HCT116 (cell line): ENCODE data around the gene TMEM217. TPM values are rescaled to one million over a fixed set of nuclear protein-coding genes. Genes with fewer than 3 reads are reported as not detected.

Source experiments
- ATAC-seq: fragments of 200-7000 bp; cut with Tn5 transposase; 2 replicates; pipeline ENCODE4 v1.9.1; 2020; ENCODE audit warnings: mild to moderate bottlenecking, moderate library complexity
- BruUV-seq: library from RNA; stranded (reverse); fragments of 400-500 nt; replicated peaks from 2 replicates; lab custom pipeline; 2021; lab: Mats Ljungman, UMichigan
- CTCF ChIA-PET: fragments of 300-600 bp; sonication (Branson Sonifier 250); formaldehyde crosslinking; loops from one replicate; lab custom pipeline; 2021; ENCODE audit warnings: antibody characterized with exemption; lab: Charles Lee
- POLR2A ChIA-PET: fragments of 300-600, 350-600 bp; sonication (Branson Sonifier 250); formaldehyde crosslinking; loops from one replicate; lab custom pipeline; 2021; ENCODE audit warnings: antibody characterized with exemption; lab: Charles Lee
- RAD21 ChIA-PET, 2 experiments: fragments of 300-600 bp; sonication (Branson Sonifier 250); formaldehyde crosslinking; loops; one replicate each; lab custom pipeline; 2023; ENCODE audit warnings: low total read pairs in 2 of 2; ENCODE audit not compliant: uncharacterized antibody in 2 of 2, unreplicated experiment in 2 of 2, low non-redundant PET in 1 of 2; lab: Charles Lee
- DNase-seq: peaks from one replicate; pipeline ENCODE4 v3.0.0-alpha.2; 2010; ENCODE audit warnings: low read depth, low spot score
- H2AFZ ChIP-seq: fragments of 200-600 bp; shearing (Covaris generic), sonication (generic); 2 replicates; pipeline ENCODE4 v1.6.1; 2017; ENCODE audit warnings: low read depth, mixed run types, mixed read lengths, antibody characterized with exemption, low read length; ENCODE audit not compliant: poor library complexity, severe bottlenecking
- H3K27ac ChIP-seq: 2 replicates; pipeline ENCODE4 v1.5.1; 2012; ENCODE audit warnings: low read depth, low read length
- H3K27me3 ChIP-seq: fragments of 200-600 bp; sonication (generic); 2 replicates; pipeline ENCODE4 v1.6.1; 2016; ENCODE audit warnings: mixed run types, low read length, mixed read lengths; ENCODE audit not compliant: insufficient read depth
- H3K36me3 ChIP-seq, 2 experiments: fragments of 200-500 bp in 1 of 2; fragments of 200-600 bp in 1 of 2; sonication (Bioruptor generic) in 1 of 2; sonication (generic) in 1 of 2; 2 replicates each; pipeline versions ENCODE4 v1.5.1 to v1.6.1; 2014 to 2016; ENCODE audit warnings: low read length in 2 of 2, inconsistent platforms in 1 of 2, mixed read lengths in 1 of 2, mixed run types in 1 of 2; ENCODE audit not compliant: insufficient read depth in 2 of 2, control insufficient read depth in 1 of 2
- H3K4me1 ChIP-seq, 2 experiments: fragments of 200-600 bp in 1 of 2; sonication (generic) in 1 of 2; 2 replicates each; pipeline versions ENCODE4 v1.5.1 to v1.6.1; 2012 to 2017; ENCODE audit warnings: low read length in 2 of 2, inconsistent platforms in 1 of 2, mild to moderate bottlenecking in 1 of 2, mixed read lengths in 1 of 2, mixed run types in 1 of 2, moderate library complexity in 1 of 2; ENCODE audit not compliant: insufficient read depth in 2 of 2, control insufficient read depth in 1 of 2
- H3K4me2 ChIP-seq: fragments of 200-600 bp; sonication (generic); 2 replicates; pipeline ENCODE4 v1.6.1; 2017; ENCODE audit warnings: mixed run types, low read length, mixed read lengths
- H3K4me3 ChIP-seq, 2 experiments: fragments of 200-600 bp in 1 of 2; sonication (generic) in 1 of 2; replicated peaks in 1 of 2; 2 replicates each; pipeline ENCODE4 v1.5.1; 2011 to 2016; ENCODE audit warnings: low read length in 2 of 2, control low read depth in 1 of 2, low read depth in 1 of 2, mild to moderate bottlenecking in 1 of 2, mixed read lengths in 1 of 2, mixed run types in 1 of 2
- H3K79me2 ChIP-seq: fragments of 200-600 bp; sonication (generic); 2 replicates; pipeline ENCODE4 v1.6.1; 2017; ENCODE audit warnings: mild to moderate bottlenecking, mixed run types, low read length, moderate library complexity, mixed read lengths; ENCODE audit not compliant: insufficient read depth
- H3K9ac ChIP-seq: fragments of 200-600 bp; sonication (generic); 2 replicates; pipeline ENCODE4 v1.6.1; 2016; ENCODE audit warnings: low read length, mixed read lengths
- H3K9me2 ChIP-seq: fragments of 200-600 bp; sonication (generic), shearing (Covaris generic); 2 replicates; pipeline ENCODE4 v1.6.1; 2017; ENCODE audit warnings: mixed run types, mild to moderate bottlenecking, moderate library complexity; ENCODE audit not compliant: insufficient read depth
- H3K9me3 ChIP-seq, 2 experiments: fragments of 200-500 bp in 1 of 2; fragments of 200-600 bp in 1 of 2; sonication (Bioruptor generic) in 1 of 2; sonication (generic) in 1 of 2; 2 replicates each; pipeline ENCODE4 v1.6.1; 2014 to 2017; ENCODE audit warnings: low read length in 2 of 2, mixed read lengths in 2 of 2, inconsistent platforms in 1 of 2, low read depth in 1 of 2, mild to moderate bottlenecking in 1 of 2, mixed run types in 1 of 2, moderate library complexity in 1 of 2; ENCODE audit not compliant: control insufficient read depth in 1 of 2, insufficient read depth in 1 of 2
- H4K20me1 ChIP-seq: fragments of 200-600 bp; sonication (generic), shearing (Covaris generic); 2 replicates; pipeline ENCODE4 v1.6.1; 2017; ENCODE audit warnings: mixed run types, mild to moderate bottlenecking, moderate library complexity; ENCODE audit not compliant: insufficient read depth
- CBX3 ChIP-seq: IDR thresholded peaks from 2 replicates; pipeline ENCODE4 v1.6.1; 2012; ENCODE audit warnings: low read depth
- ELF1 ChIP-seq: IDR thresholded peaks from 2 replicates; pipeline ENCODE4 v1.6.1; 2012; ENCODE audit warnings: low read depth, borderline replicate concordance
- EZH2 ChIP-seq: fragments of 200-600 bp; sonication (generic); IDR thresholded peaks from 2 replicates; pipeline ENCODE4 v1.6.1; 2017; ENCODE audit warnings: antibody characterized with exemption, mixed run types
- FOSL1 ChIP-seq: IDR thresholded peaks from 2 replicates; pipeline ENCODE4 v1.6.1; 2012; ENCODE audit warnings: low read depth
- JUND ChIP-seq: IDR thresholded peaks from 2 replicates; pipeline ENCODE4 v1.6.1; 2012
- RAD21 ChIP-seq: IDR thresholded peaks from 2 replicates; pipeline ENCODE4 v1.6.1; 2012; ENCODE audit warnings: low read depth, mild to moderate bottlenecking
- TCF7L2 ChIP-seq: IDR thresholded peaks from 2 replicates; pipeline ENCODE4 v1.7.0; 2011; ENCODE audit warnings: borderline replicate concordance, inconsistent platforms; ENCODE audit not compliant: insufficient read depth, insufficient read length; ENCODE audit errors: extremely low read depth
- intact Hi-C: fragments of 100-400 bp; cut with micrococcal nuclease; formaldehyde crosslinking; loops from 2 replicates; pipeline ENCODE4 v1.10.0; 2022
- total RNA-seq: library from RNA; stranded (reverse); gene quantifications from one replicate; pipeline ENCODE4 v1.2.1, GENCODE V29; 2021; ENCODE audit not compliant: unreplicated experiment
- TF ChIP-seq, protein P1 (sequence below): IDR thresholded peaks from 2 replicates; pipeline ENCODE4 v1.6.1; 2012

TMEM217 gene
- total RNA-seq, 1 experiment from 2014 or later, result 0.98 TPM

- Histone ChIP-seq H3K4me2 (peak overlapping the region; percentile 50), H2AFZ (peak overlapping the region; percentile 18), H3K36me3 (no peaks in the 10 kb centered on the region), H4K20me1 (no peaks in the 10 kb centered on the region), H3K27ac (no peak overlapping the region), H3K9me2 (no peaks in the 10 kb centered on the region), H3K9ac (no peak overlapping the region; the same call in 1 of the 2 replicates), H3K27me3 (no peaks in the 10 kb centered on the region), H3K79me2 (no peaks in the 10 kb centered on the region), H3K4me3 (no peak overlapping the region)
- BruUV-seq, result no TSS peak
- POLR2A ChIA-PET, result no interaction called here
- intact Hi-C loops, result loop anchor here (10.0 kb wide), 1 partner anchor 289 kb away; no protein-coding TSS in a partner anchor
- RAD21 ChIA-PET, result no interaction called here
- TF ChIP-seq RAD21 (no peak), FOSL1 (peak; percentile 65), JUND (peak; percentile 52), ELF1 (no peak), EZH2 (no peak), CBX3 (no peak), TCF7L2 (peak; percentile 51)
- TF ChIP-seq, protein P1, sequence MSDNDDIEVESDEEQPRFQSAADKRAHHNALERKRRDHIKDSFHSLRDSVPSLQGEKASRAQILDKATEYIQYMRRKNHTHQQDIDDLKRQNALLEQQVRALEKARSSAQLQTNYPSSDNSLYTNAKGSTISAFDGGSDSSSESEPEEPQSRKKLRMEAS, result peak; percentile 60
- TF ChIP-seq, all 23 proteins: peak for 4
- CTCF ChIA-PET, result interaction anchor here (14.5 kb wide), 1 partner anchor 181 kb away, joined by 331 read pairs; no protein-coding TSS in a partner anchor
- no peak for DNase-seq
- Histone ChIP-seq H3K4me1 (peaks cover 15 to 39% of the 10 kb centered on the region in 2 experiments), H3K9me3 (no peaks in the 10 kb centered on the region)
- no peak for ATAC-seq
Measured at GRCh38 chr6:37204014-37204751, 53.8 kb downstream of the TMEM217 start.
